Measurements from ENCODE around the gene CNBP.
"Not testable (repeated sequence)": the region's sequence is repeated elsewhere in the genome, so short reads cannot be mapped to it uniquely, and the experiment has no call there.

The CNBP gene

DNA sequence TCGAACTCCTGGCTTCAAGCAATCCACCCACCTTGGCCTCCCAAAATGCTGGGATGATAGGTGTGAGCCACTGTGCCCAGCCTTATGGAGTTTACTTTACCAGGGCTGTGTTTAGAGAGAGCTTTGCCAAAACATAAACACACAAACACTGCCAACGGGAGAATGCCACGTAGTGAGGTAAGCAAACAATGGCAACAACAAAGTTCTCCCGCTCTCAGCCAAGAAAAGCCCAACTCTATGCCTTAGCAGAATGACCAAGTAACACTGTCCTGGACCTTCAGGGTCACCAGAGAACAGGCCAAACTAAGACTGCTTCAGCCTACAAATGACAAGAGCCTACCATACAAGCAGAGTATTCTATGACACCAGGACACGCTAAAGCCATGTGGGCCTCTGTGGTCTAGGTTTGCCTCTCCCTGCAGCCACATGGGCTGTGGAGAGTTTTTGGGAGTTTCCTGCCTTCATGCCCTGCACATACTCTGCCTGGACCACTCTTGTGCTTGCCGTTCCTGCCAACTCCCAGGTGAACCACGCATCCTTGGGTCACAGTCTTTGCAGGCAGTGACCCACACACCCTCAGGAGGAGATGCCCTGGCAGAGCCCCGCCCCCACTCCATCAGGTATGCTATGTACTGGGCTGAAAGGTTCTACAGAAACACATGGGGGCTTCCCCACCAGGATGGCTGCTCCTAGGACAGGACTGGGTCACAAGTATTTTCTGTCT, 21.6 kb upstream of the CNBP start:
- H3K9me3 Mint-ChIP-seq: no peaks in the 10 kb centered on the region
- no peaks in the 10 kb centered on the region for H3K4me1 Mint-ChIP-seq (ENCODE audit: low read depth in 2 of 2)
- ATAC-seq (replicated peaks): no peak
- H3K27ac Mint-ChIP-seq: no peak overlapping the region
- H3K36me3 Mint-ChIP-seq (ENCODE audit: insufficient read depth): no peaks in the 10 kb centered on the region
- H3K4me3 Mint-ChIP-seq: no peak overlapping the region
- peaks cover 5% of the 10 kb centered on the region in 2 donors for H3K27me3 Mint-ChIP-seq
- no peak for DNase-seq

DNA sequence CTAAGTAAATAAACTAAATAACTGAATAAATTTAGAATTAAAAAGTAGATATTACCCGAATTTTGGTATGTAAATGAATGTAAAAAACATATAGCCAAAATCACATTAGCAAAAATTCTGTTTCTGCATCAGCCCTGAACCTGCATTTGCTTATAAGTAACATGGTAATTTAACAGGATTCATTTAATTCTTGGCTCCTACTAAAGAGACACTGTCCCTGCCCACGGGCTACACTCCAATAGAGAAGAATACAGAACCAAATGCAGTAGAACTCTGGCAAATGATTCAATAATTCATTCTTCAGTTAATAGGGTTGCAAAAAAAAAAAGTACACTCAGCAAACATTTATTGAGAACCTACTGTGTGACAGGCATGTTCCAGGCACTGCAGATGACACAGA, 20.8 kb upstream of the CNBP start:
- H3K4me3 Mint-ChIP-seq: no peak overlapping the region
- H3K27me3 Mint-ChIP-seq: no peaks in the 10 kb centered on the region
- ATAC-seq (replicated peaks): no peak
- H3K27ac Mint-ChIP-seq: no peak overlapping the region
- no peaks in the 10 kb centered on the region for H3K9me3 Mint-ChIP-seq
- no peak for DNase-seq
- no peaks in the 10 kb centered on the region for H3K4me1 Mint-ChIP-seq (ENCODE audit: low read depth in 2 of 2)
- no peaks in the 10 kb centered on the region for H3K36me3 Mint-ChIP-seq (ENCODE audit: insufficient read depth)

DNA sequence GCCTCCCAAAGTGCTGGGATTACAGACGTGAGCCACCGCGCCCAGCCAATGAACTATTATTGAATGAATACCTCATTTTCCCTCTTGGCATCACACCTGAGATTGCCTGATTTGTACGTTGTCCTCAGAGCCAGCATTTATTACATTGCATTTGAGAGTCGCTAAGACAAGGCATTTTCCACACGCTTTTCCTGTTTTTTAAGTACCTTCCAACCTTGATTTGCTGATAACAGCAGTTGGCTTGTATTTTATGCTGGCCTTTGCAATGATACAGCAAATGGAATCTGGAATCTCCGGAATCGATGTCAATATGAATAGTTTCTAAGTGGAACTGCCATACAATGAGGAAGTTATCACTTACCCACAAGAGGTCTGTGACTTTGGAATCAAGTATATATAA, 15.7 kb upstream of the CNBP start:
- H3K36me3 Mint-ChIP-seq (ENCODE audit: insufficient read depth): no peaks in the 10 kb centered on the region
- no peaks in the 10 kb centered on the region for H3K9me3 Mint-ChIP-seq
- no peaks in the 10 kb centered on the region for H3K4me1 Mint-ChIP-seq (ENCODE audit: low read depth in 2 of 2)
- no peaks in the 10 kb centered on the region for H3K27me3 Mint-ChIP-seq
- DNase-seq (no peak), ATAC-seq (replicated peaks) (no peak)
- H3K4me3 Mint-ChIP-seq: no peak overlapping the region
- no peak overlapping the region for H3K27ac Mint-ChIP-seq

DNA sequence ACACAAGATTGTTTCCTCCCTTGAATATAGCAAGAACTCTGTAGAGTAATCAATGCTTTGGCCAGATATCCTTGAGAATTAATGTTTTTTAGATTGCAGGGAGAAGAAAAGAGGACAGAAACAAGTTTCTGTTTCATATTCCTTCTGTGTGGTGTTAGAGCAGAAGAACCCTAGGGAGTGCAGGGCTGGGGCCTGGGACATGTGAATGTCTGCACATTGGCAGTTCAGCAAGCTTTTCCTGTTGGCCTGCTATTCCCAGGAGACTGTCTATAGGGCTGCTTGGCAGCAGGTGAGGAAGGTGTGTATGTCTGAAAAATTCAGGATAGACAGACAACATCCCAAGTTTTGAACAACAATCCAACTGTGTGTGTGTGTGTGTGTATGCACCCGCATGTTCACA, 13.6 kb upstream of the CNBP start:
- no peak for ATAC-seq (replicated peaks)
- Mint-ChIP-seq H3K27ac (no peak overlapping the region), H3K36me3 (ENCODE audit: insufficient read depth) (no peaks in the 10 kb centered on the region), H3K9me3 (no peaks in the 10 kb centered on the region), H3K27me3 (no peaks in the 10 kb centered on the region), H3K4me1 (ENCODE audit: low read depth in 2 of 2) (no peaks in the 10 kb centered on the region), H3K4me3 (no peak overlapping the region)
- DNase-seq: no peak

DNA sequence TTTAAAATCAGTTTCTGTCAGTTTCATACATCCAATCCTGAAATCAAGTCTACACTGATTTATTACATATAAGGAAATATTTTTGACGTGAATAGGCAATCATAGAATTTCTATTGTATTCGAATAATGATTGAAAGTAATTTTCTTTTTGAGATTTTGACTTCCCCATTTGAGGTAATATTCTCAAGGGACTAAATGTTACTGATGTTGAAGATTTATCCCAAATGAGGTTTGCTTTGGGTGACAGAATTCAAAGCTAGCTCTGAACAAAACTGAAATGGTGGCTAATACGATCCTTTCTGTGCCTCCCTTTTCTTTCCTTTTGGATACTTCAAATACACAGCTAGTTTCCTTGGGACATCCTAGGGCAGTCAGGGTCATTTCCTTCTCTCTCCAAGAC, 12.9 kb upstream of the CNBP start:
- H3K4me1 Mint-ChIP-seq (ENCODE audit: low read depth in 2 of 2): no peaks in the 10 kb centered on the region
- no peak for DNase-seq
- no peak overlapping the region for H3K27ac Mint-ChIP-seq
- no peaks in the 10 kb centered on the region for H3K9me3 Mint-ChIP-seq
- no peaks in the 10 kb centered on the region for H3K27me3 Mint-ChIP-seq
- no peak for ATAC-seq (replicated peaks)
- no peaks in the 10 kb centered on the region for H3K36me3 Mint-ChIP-seq (ENCODE audit: insufficient read depth)
- H3K4me3 Mint-ChIP-seq: no peak overlapping the region

DNA sequence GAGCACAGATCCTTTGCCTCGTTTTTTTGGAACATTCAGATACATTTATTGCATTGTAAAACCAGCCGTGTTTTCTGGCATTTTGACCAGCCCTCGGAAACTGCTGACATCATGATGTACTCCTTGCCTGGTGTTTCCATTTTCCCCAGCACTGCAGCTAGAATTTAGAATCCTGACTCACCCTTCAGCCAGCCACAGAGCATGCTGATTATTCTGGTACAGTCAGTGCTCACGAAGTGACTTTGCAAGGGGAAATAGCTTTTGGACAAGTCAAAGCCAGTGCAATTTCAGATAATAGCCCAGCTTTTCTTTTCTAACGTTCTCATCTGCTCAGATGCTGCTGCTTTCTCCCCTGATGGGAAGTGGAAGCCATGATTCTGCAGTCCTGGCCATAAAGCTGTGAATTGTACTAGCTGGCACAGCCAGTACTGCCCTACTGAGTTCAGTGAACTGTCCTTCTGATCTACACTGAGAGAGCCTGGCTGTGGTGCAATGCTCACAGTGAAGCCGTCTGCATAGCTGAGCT, 12.1 kb upstream of the CNBP start:
- Mint-ChIP-seq H3K27ac (no peak overlapping the region), H3K4me3 (no peak overlapping the region), H3K27me3 (no peaks in the 10 kb centered on the region), H3K36me3 (ENCODE audit: insufficient read depth) (no peaks in the 10 kb centered on the region), H3K4me1 (ENCODE audit: low read depth in 2 of 2) (no peaks in the 10 kb centered on the region), H3K9me3 (no peaks in the 10 kb centered on the region)
- DNase-seq: no peak
- no peak for ATAC-seq (replicated peaks)

DNA sequence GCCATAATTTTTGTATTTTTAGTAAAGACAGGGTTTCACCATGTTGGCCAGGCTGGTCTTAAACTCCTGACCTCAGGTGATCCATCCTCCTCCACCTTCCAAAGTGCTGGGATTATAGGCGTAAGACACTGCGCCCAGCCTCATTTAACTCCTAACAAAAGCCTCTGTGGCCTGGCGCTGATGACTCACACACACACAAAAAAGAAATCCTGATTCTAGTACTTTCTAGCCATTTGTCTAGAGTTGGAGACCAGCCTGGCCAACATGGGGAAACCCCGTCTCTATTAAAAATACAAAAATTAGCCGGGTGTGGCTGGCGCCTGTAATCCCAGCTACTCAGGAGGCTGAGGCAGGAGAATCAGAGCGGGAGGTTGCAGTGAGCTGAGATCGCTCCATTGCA, 6.1 kb upstream of the CNBP start:
- H3K4me3 Mint-ChIP-seq; H3K4me1 Mint-ChIP-seq (ENCODE audit: low read depth in 2 of 2); H3K27me3 Mint-ChIP-seq; H3K9me3 Mint-ChIP-seq; H3K27ac Mint-ChIP-seq; DNase-seq; H3K36me3 Mint-ChIP-seq (ENCODE audit: insufficient read depth); ATAC-seq (replicated peaks): not testable (repeated sequence)

DNA sequence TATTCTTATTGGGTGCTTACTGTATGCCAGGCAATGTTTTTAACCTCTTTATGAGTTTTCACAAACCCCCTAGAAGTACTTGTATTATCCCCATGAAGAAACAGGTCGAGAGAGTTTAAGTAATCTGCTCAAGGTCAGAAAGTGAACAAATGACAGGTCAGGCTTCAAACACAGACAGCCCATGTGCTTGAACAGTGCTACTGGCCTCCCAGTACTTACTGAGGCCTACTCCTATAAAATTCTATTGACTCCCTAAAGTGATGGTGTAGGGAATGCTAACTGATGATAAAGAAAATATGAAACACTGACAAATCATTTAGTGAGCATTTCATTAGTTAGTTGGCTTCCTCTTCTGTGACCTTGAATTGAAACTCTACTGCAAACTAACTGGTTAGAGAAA, 4.2 kb upstream of the CNBP start:
- DNase-seq: no peak
- H3K4me3 Mint-ChIP-seq: no peak overlapping the region
- ATAC-seq (replicated peaks): no peak
- no peak overlapping the region for H3K27ac Mint-ChIP-seq
- peaks cover 4% of the 10 kb centered on the region in 2 donors for H3K4me1 Mint-ChIP-seq (ENCODE audit: low read depth in 2 of 2)
- peaks cover 20% of the 10 kb centered on the region for H3K36me3 Mint-ChIP-seq (ENCODE audit: insufficient read depth)
- H3K9me3 Mint-ChIP-seq: no peaks in the 10 kb centered on the region
- no peaks in the 10 kb centered on the region for H3K27me3 Mint-ChIP-seq

DNA sequence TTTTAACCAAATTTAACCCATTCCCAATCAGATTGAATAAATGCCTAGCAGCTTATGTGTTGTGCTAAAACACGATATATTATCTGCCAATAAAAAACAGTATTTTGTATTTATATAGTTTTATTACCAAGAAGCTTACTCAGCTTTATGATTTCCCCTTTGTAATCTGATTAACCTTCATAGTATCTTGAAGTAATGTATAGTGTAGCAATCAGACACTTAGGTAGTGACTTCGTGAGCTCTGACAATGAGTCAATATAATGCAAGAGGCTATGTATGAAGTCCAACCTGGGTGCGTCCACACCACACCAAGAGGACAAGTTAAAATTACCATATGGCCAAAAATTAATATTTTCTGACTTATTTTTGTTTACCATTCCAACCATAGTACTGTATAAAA, 2.1 kb upstream of the CNBP start:
- H3K36me3 Mint-ChIP-seq (ENCODE audit: insufficient read depth): peaks cover 40% of the 10 kb centered on the region
- no peak overlapping the region for H3K27ac Mint-ChIP-seq
- no peaks in the 10 kb centered on the region for H3K9me3 Mint-ChIP-seq
- peak overlapping the region in 1 of 2 donors; percentile 40 for H3K4me3 Mint-ChIP-seq
- no peaks in the 10 kb centered on the region for H3K27me3 Mint-ChIP-seq
- ATAC-seq (replicated peaks) (no peak), DNase-seq (no peak)
- H3K4me1 Mint-ChIP-seq (ENCODE audit: low read depth in 2 of 2): peaks cover 16 to 18% of the 10 kb centered on the region in 2 donors

DNA sequence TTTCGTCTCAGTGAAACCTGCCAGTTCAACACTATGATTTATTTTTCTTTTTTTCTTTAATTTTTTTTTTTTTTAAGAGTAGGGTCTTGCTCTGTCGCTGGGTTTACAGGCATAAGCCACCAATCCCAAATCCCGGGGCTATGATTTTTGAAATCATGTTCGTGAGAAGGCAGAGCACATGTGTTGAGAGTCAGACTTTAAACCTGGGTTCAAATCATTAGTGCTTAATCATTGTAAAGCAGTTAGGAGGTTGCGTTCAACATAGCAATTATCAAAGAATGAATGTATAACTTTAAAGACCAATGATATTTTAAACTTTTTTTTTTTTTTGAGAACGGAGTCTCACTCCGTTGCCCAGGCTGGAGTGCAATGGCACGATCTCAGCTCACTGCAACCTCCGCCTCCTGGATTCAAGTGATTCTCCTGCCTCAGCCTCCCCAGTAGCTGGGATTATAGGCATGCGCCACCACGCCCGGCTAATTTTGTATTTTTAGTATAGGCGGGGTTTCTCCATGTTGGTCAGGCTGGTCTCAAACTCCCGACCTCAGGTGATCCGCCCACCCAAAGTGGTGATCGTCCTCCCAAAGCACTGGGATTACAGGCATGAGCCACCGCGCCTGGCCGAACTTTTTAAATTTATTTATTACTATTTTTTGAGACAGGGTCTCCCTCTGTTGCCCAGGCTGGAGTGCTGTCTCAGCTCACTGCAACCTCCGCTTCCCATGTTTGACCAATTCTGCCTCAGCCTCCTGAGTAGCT, 1.3 kb upstream of the CNBP start:
- Mint-ChIP-seq H3K4me3 (peak overlapping the region; percentile 90 to 95), H3K4me1 (ENCODE audit: low read depth in 2 of 2) (peaks cover 22 to 25% of the 10 kb centered on the region in 2 donors), H3K27ac (peak overlapping the region; percentile 97), H3K36me3 (ENCODE audit: insufficient read depth) (peaks cover 49% of the 10 kb centered on the region)
- H3K27me3 Mint-ChIP-seq; DNase-seq; ATAC-seq (replicated peaks); H3K9me3 Mint-ChIP-seq: not testable (repeated sequence)

DNA sequence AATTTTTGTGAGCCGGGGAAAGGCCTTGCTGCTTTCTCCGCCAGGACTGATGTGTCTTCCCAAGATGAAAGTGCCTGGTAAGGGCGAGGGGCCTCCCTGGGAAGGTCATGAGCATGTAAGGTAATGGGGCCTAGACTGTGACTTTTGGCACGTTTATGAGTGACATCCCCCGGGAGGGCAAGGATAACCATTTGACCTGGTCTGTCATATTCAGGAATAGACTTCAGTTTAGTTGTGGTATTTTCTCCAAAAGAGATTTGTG, 631 bp upstream of the CNBP start:
- Mint-ChIP-seq H3K27ac (peak overlapping the region; percentile 97), H3K36me3 (ENCODE audit: insufficient read depth) (peaks cover 55% of the 10 kb centered on the region), H3K27me3 (no peaks in the 10 kb centered on the region), H3K9me3 (no peaks in the 10 kb centered on the region), H3K4me3 (peak overlapping the region; percentile 90 to 95), H3K4me1 (ENCODE audit: low read depth in 2 of 2) (peaks cover 27 to 29% of the 10 kb centered on the region in 2 donors)
- ATAC-seq (replicated peaks): peak; percentile 2
- DNase-seq: no peak

DNA sequence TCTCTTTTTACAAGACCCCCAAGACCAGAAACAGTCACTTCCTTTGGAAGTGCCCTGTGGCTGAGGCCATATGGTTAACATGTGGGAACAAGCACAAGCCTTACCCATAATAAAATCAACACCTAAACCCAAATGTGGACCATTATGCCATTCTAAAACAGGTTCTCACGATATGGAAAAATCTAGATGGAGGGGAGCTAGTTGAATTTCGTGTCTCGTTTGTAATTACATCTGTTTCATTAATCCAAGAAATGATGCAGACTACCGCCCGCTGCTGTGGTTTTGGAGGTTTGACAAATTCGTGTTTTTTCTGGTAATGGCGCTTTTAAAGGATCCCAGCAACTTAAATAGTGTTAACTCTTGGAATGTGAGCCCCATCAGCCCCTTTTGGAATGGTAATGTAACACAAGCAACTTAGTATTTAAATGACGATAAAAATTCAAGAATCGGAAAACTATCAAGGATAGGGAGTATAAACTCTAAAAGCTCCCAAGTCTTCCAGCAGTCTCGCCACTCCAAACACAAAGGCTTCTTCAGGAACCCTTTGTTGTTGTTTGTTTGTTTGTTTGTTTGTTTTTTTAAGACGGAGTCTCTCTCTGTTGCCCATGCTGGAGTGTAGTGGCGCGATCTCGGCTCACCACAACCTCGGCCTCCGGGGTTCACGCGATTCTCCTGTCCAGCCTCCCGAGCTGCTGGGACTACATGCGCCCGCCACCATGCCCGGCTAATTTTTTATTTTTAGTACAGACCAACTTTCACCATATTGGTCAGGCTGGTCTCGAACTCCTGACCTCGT, 1.1 kb downstream of the CNBP start:
- DNase-seq: peak; percentile 14 to 23 (median 19)

DNA sequence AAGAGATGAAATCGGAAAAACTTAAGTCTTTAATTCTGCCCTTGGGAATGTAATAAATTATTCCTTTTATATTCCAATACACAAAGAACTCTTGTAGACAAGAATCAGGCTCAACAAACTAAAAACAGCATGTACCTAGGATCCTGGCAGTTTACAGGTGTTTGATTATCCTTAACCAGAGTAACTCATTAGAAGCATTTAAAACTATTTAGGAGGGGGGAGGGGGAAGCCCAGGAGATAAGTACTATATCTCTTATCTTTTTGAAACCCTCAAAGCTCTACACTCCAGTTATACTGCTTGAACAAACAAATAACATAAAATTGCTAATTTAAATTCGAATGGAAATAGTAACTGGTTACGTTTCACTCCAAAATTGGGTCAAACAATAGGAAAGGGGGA, 1.9 kb downstream of the CNBP start:
- DNase-seq: no peak
- Mint-ChIP-seq H3K9me3 (no peaks in the 10 kb centered on the region), H3K27me3 (no peaks in the 10 kb centered on the region), H3K4me3 (peak overlapping the region; percentile 90 to 95), H3K4me1 (ENCODE audit: low read depth in 2 of 2) (peaks cover 42 to 47% of the 10 kb centered on the region in 2 donors), H3K36me3 (ENCODE audit: insufficient read depth) (peaks cover 75% of the 10 kb centered on the region), H3K27ac (peak overlapping the region; percentile 97)
- no peak for ATAC-seq (replicated peaks)

More for the DNA sequence above, 1.1 kb downstream of the CNBP start:
- no peak for ATAC-seq (replicated peaks)
- peak overlapping the region; percentile 97 for H3K27ac Mint-ChIP-seq
- no peaks in the 10 kb centered on the region for H3K9me3 Mint-ChIP-seq
- peaks cover 70% of the 10 kb centered on the region for H3K36me3 Mint-ChIP-seq (ENCODE audit: insufficient read depth)
- peaks cover 34 to 39% of the 10 kb centered on the region in 2 donors for H3K4me1 Mint-ChIP-seq (ENCODE audit: low read depth in 2 of 2)
- H3K4me3 Mint-ChIP-seq: peak overlapping the region; percentile 90 to 95
- no peaks in the 10 kb centered on the region for H3K27me3 Mint-ChIP-seq

Data from effector memory CD8-positive, alpha-beta T cell (primary cell).